GM19240 (cell line): Measurements from ENCODE around the gene PHF21A.
"Not testable (repeated sequence)": the region's sequence is repeated elsewhere in the genome, so short reads cannot be mapped to it uniquely, and the experiment has no call there.

ENCODE experiments used
- DNase-seq: peaks from one replicate; pipeline ENCODE4 v3.0.0; 2011; ENCODE audit warnings: low spot score; ENCODE audit not compliant: insufficient read length

The PHF21A gene

GRCh38 chr11:45984192-45984591 is 137.1 kb downstream of the PHF21A start:
- no peak for DNase-seq

- no peak for DNase-seq
These were observed 137.8 kb downstream of the PHF21A start for GRCh38 chr11:45983471-45983845.

GRCh38 chr11:45982656-45983470 is 138.4 kb downstream of the PHF21A start:
- no peak for DNase-seq

GRCh38 chr11:45981826-45982225 is 139.4 kb downstream of the PHF21A start:
- DNase-seq, result not testable (repeated sequence)

GRCh38 chr11:45974806-45975205 is 146.4 kb downstream of the PHF21A start:
- no peak for DNase-seq

- no peak for DNase-seq
These were observed 147.7 kb downstream of the PHF21A start for GRCh38 chr11:45973601-45974000.

- DNase-seq, result no peak
These were observed 152.4 kb downstream of the PHF21A start for GRCh38 chr11:45968901-45969300.

GRCh38 chr11:45967506-45967905 is 153.7 kb downstream of the PHF21A start:
- no peak for DNase-seq

- peak; percentile 47 for DNase-seq
These were observed 156.3 kb downstream of the PHF21A start for GRCh38 chr11:45964911-45965389.

- no peak for DNase-seq
These were observed 159.5 kb downstream of the PHF21A start for GRCh38 chr11:45961751-45962240.

- DNase-seq, result no peak
These were observed 160.7 kb downstream of the PHF21A start for GRCh38 chr11:45960387-45961095.

- DNase-seq, result no peak
These were observed 161.4 kb downstream of the PHF21A start for GRCh38 chr11:45959851-45960250.

GRCh38 chr11:45949992-45950407 is 171.3 kb downstream of the PHF21A start:
- no peak for DNase-seq

GRCh38 chr11:45948356-45948755 is 172.9 kb downstream of the PHF21A start:
- DNase-seq, result no peak

- DNase-seq, result no peak
These were observed 173.4 kb downstream of the PHF21A start for GRCh38 chr11:45947885-45948284.

- DNase-seq, result no peak
These were observed 175.8 kb downstream of the PHF21A start for GRCh38 chr11:45945397-45945999.

GRCh38 chr11:45942381-45942780 is 178.9 kb downstream of the PHF21A start:
- DNase-seq, result no peak

GRCh38 chr11:45941285-45941684 is 180.0 kb downstream of the PHF21A start:
- DNase-seq, result no peak

- DNase-seq, result no peak
These were observed 181.4 kb downstream of the PHF21A start for GRCh38 chr11:45939836-45940235.

GRCh38 chr11:45937916-45938315 is 183.3 kb downstream of the PHF21A start:
- no peak for DNase-seq

GRCh38 chr11:45936511-45937054 is 184.7 kb downstream of the PHF21A start:
- no peak for DNase-seq
